ENCODE data around the gene MYBPC3.

MYBPC3 gene

GRCh38 chr11:47352556-47352955, at the start of gene MYBPC3:
MYBPC3 (minus strand) TSS chr11:47352702; CDS start chr11:47352647, 55 bp downstream.
- DNase-seq (ENCODE audit: low spot score): no peak

GRCh38 chr11:47400768-47401279, 48.3 kb upstream of the MYBPC3 start:
- DNase-seq (ENCODE audit: low spot score): no peak

- DNase-seq (ENCODE audit: low spot score): no peak
Observed at GRCh38 chr11:47399860-47400767, 47.6 kb upstream of the MYBPC3 start.

- DNase-seq (ENCODE audit: low spot score): no peak
Observed at GRCh38 chr11:47398551-47398950, 46.0 kb upstream of the MYBPC3 start.

GRCh38 chr11:47398011-47398410, 45.5 kb upstream of the MYBPC3 start:
- no peak for DNase-seq (ENCODE audit: low spot score)

- DNase-seq (ENCODE audit: low spot score): no peak
Observed at GRCh38 chr11:47396049-47396320, 43.5 kb upstream of the MYBPC3 start.

GRCh38 chr11:47395223-47396048, 42.9 kb upstream of the MYBPC3 start:
- no peak for DNase-seq (ENCODE audit: low spot score)

GRCh38 chr11:47394322-47395222, 42.1 kb upstream of the MYBPC3 start:
- DNase-seq (ENCODE audit: low spot score): no peak

GRCh38 chr11:47394050-47394321, 41.5 kb upstream of the MYBPC3 start:
- DNase-seq (ENCODE audit: low spot score): no peak

GRCh38 chr11:47393163-47394049, 40.9 kb upstream of the MYBPC3 start:
- DNase-seq (ENCODE audit: low spot score): no peak

- no peak for DNase-seq (ENCODE audit: low spot score)
Observed at GRCh38 chr11:47392546-47393162, 40.2 kb upstream of the MYBPC3 start.

- no peak for DNase-seq (ENCODE audit: low spot score)
Observed at GRCh38 chr11:47391711-47392432, 39.4 kb upstream of the MYBPC3 start.

GRCh38 chr11:47391077-47391583, 38.6 kb upstream of the MYBPC3 start:
- DNase-seq (ENCODE audit: low spot score): no peak

GRCh38 chr11:47390422-47390760, 37.9 kb upstream of the MYBPC3 start:
- DNase-seq (ENCODE audit: low spot score): no peak

- DNase-seq (ENCODE audit: low spot score): no peak
Observed at GRCh38 chr11:47389577-47390421, 37.3 kb upstream of the MYBPC3 start.

- no peak for DNase-seq (ENCODE audit: low spot score)
Observed at GRCh38 chr11:47388697-47389576, 36.4 kb upstream of the MYBPC3 start.

- no peak for DNase-seq (ENCODE audit: low spot score)
Observed at GRCh38 chr11:47387944-47388696, 35.6 kb upstream of the MYBPC3 start.
